Suprapubic skin (tissue), 3 donors: Measurements from ENCODE around the gene SEMA5A.

Source experiments
- CTCF ChIP-seq, 2 donors: fragments of 200-600 bp in 1 of 2; fragments of 450-650 bp in 1 of 2; sonication (generic) in 1 of 2; IDR thresholded peaks; one replicate each; pipeline ENCODE4 v1.5.1; 2016 to 2019; ENCODE audit warnings: antibody characterized with exemption in 2 of 2, mild to moderate bottlenecking in 1 of 2, moderate library complexity in 1 of 2
- EP300 ChIP-seq: sonication (generic); formaldehyde crosslinking; IDR thresholded peaks from one replicate; pipeline ENCODE4 v1.6.1; 2017; ENCODE audit warnings: antibody characterized with exemption

GRCh38 chr5:9035346-9035745 lies 510.5 kb downstream of the SEMA5A start:
- TF ChIP-seq CTCF (IDR thresholded peaks at IDR 0.05) = no peak
- no peak for TF ChIP-seq EP300
